Gastrocnemius medialis (tissue), 4 donors: Measurements from ENCODE around the gene CENPU.

Experiments
- POLR2A ChIP-seq, 2 donors: fragments of 450-650 bp; IDR thresholded peaks; one replicate each; pipeline ENCODE4 v1.6.1; 2017; ENCODE audit warnings: antibody characterized with exemption in 2 of 2, mild to moderate bottlenecking in 2 of 2, moderate library complexity in 2 of 2
- TF ChIP-seq, protein P1 (sequence below), 5 experiments: fragments of 450-650 bp in 3 of 5; fragments of 200-600 bp in 2 of 5; sonication (generic) in 2 of 5; IDR thresholded peaks in 4 of 5; conservative IDR thresholded peaks in 1 of 5; 1 replicate in 4 of 5; 2 replicates in 1 of 5; pipeline ENCODE4 v1.5.1; 2016 to 2019; ENCODE audit warnings: antibody characterized with exemption in 5 of 5, mild to moderate bottlenecking in 3 of 5, moderate library complexity in 3 of 5

DNA sequence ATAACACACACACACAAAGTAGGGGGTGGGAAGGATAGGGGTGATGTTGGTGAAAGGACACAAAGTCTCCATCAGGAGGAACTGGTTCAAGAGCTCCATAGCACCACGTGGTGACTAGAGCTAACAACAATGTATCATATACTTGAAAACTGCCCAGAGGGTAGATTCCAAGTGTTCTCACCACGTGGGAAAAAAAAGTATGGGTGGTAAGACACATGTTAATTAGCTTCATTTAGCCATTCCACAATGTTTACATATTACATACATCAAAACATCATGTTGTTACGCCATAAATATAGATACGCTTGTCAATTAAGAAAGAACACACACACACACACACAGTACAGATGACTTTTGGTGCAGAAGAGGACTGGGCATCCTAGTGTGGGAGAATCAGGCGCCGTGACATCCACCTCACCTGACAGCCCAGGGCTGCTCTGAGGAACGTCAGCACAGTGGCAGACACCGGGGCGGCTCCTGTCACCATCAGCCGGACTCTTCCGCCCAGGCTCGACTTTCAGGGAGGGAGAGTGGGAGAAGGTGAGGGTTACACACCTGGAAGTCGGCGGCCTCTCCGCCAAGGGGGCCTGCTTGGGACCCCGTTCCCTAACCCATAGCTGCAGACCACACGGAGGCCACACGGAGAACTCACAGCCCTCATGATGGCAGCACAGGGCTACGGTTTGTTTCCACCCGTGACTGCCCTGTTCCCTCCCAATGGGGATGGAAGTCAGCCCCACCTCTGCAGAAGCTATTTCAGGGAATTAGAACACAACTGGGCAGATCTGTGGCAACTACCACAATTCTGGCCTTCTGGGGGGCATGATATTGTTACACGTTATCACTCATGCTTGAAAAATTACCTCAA is 31.8 kb upstream of the CENPU start:
- TF ChIP-seq, protein P1, sequence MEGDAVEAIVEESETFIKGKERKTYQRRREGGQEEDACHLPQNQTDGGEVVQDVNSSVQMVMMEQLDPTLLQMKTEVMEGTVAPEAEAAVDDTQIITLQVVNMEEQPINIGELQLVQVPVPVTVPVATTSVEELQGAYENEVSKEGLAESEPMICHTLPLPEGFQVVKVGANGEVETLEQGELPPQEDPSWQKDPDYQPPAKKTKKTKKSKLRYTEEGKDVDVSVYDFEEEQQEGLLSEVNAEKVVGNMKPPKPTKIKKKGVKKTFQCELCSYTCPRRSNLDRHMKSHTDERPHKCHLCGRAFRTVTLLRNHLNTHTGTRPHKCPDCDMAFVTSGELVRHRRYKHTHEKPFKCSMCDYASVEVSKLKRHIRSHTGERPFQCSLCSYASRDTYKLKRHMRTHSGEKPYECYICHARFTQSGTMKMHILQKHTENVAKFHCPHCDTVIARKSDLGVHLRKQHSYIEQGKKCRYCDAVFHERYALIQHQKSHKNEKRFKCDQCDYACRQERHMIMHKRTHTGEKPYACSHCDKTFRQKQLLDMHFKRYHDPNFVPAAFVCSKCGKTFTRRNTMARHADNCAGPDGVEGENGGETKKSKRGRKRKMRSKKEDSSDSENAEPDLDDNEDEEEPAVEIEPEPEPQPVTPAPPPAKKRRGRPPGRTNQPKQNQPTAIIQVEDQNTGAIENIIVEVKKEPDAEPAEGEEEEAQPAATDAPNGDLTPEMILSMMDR (IDR thresholded peaks at IDR 0.05 in 4 of 5, conservative IDR thresholded peaks at IDR 0.05 in 1 of 5), result no peak
- TF ChIP-seq POLR2A (IDR thresholded peaks at IDR 0.05), result no peak
